IgD-negative memory B cell (primary cell): ENCODE results near the gene KCNN4. TPM values are rescaled to one million over a fixed set of nuclear protein-coding genes. Genes with fewer than 3 reads are reported as not detected.
A peak's percentile ranks its signal among the peaks of the same experiment; 100 is the strongest.
"Not testable (repeated sequence)": the region's sequence is repeated elsewhere in the genome, so short reads cannot be mapped to it uniquely, and the experiment has no call there.

Source experiments
- H3K27ac Mint-ChIP-seq, 3 donors: one replicate each; pipeline ENCODE4 v1.8.0; 2020 to 2022; ENCODE audit warnings: mild to moderate bottlenecking in 3 of 3, mixed read lengths in 3 of 3, moderate library complexity in 1 of 3
- H3K27me3 Mint-ChIP-seq: one replicate; pipeline ENCODE4 v1.8.0; 2021; ENCODE audit warnings: mixed read lengths
- H3K36me3 Mint-ChIP-seq: one replicate; pipeline ENCODE4 v1.8.0; 2020; ENCODE audit warnings: mild to moderate bottlenecking, mixed read lengths
- H3K4me1 Mint-ChIP-seq, 3 donors: one replicate each; pipeline ENCODE4 v1.8.0; 2020 to 2022; ENCODE audit warnings: mixed read lengths in 3 of 3, mild to moderate bottlenecking in 1 of 3
- H3K4me3 Mint-ChIP-seq, 4 donors: one replicate each; pipeline ENCODE4 v1.8.0; 2020 to 2022; ENCODE audit warnings: mild to moderate bottlenecking in 4 of 4, mixed read lengths in 4 of 4, moderate library complexity in 3 of 4
- H3K9me3 Mint-ChIP-seq, 3 donors: one replicate each; pipeline ENCODE4 v1.8.0; 2020 to 2021; ENCODE audit warnings: mixed read lengths in 3 of 3, mild to moderate bottlenecking in 1 of 3
- polyA plus RNA-seq: library from polyadenylated mRNA; unstranded; fragments of 300-500 nt; fragmentation: Illumina TruSeq; gene quantifications from one replicate; pipeline ENCODE4 v1.2.3, GENCODE V29; 2021

Gene KCNN4
- polyA plus RNA-seq, 1 donor from 2014 or later = 87.9 TPM

DNA sequence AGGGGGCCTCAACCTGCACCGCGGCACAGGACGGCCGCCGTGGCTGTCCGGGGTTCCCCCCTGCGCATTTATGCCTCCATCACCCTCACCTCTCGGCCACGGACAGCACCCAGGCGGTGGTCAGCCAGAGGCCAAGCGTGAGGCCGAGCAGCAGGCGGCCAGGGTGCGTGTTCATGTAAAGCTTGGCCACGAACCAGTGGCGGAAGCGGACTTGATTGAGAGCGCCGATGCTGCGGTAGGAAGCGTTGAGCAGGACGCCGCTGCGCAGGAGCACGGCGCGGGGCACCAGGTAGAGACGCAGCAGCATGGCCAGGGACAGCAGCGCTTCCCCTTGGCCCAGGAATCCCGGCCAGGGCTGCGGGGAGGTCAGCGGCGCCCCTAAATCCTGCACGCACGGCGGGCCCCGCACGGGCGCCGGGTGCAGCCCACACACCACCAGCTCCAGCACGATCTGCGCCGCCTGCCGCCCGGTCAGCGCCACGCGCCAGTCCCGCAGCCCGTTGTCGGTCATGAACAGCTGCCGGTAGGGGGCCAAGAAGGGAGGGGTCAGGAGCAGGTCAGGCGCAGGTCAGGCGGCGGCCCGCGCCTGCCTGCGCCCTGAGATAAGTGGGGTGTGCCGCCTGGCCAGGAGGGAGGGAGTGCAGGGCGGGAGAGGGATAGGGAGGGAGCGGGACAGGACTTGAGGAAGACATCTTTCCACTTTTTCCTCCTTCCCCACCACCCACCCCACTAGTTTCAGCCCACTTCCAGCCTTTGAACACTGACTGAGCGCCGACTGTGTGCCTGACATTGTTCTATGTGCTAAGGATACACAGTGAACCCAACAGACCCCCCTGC lies 6.5 kb downstream of the KCNN4 start:
- Mint-ChIP-seq H3K4me1 (peaks cover 30 to 38% (median 30%) of the 10 kb centered on the region in 3 donors), H3K4me3 (peak overlapping the region in 3 of 4 donors; percentile 57 to 97 (median 76)), H3K27ac (peak overlapping the region in 2 of 3 donors; percentile 71 to 96), H3K27me3 (no peaks in the 10 kb centered on the region), H3K36me3 (peaks cover 7% of the 10 kb centered on the region), H3K9me3 (no peaks in the 10 kb centered on the region)

GRCh38 chr19:43773725-43774102 lies 7.1 kb downstream of the KCNN4 start:
- Mint-ChIP-seq H3K9me3 (no peaks in the 10 kb centered on the region), H3K4me3 (peak overlapping the region in 3 of 4 donors; percentile 57 to 76 (median 71)), H3K27me3 (no peaks in the 10 kb centered on the region), H3K4me1 (peaks cover 30 to 36% (median 30%) of the 10 kb centered on the region in 3 donors), H3K36me3 (peaks cover 7% of the 10 kb centered on the region), H3K27ac (peak overlapping the region in 1 of 3 donors; percentile 71)

DNA sequence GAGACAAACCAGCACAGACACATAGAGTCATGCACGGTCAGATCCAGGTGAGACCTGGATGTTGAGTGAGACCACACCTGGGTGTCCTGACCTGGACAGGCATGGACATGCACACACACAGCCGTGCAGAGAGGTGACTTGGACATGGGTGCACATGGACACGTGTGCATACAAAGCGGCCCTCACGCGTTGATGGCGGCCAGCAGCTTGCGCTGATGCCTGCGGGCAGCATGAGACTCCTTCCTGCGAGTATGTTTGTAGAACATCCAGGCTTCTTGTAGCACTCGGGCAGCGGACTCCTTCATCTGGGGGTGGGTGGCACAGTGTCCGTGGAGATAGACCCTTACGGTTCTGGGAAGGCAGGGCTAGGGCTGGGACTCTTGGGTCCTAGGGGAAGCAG lies 11.5 kb downstream of the KCNN4 start:
- Mint-ChIP-seq H3K27me3 (no peaks in the 10 kb centered on the region), H3K9me3 (no peaks in the 10 kb centered on the region), H3K4me1 (peaks cover 31 to 38% (median 32%) of the 10 kb centered on the region in 3 donors), H3K27ac (peak overlapping the region in 1 of 3 donors; percentile 85), H3K4me3 (no peak overlapping the region), H3K36me3 (peaks cover 7% of the 10 kb centered on the region)

- no peaks in the 10 kb centered on the region for H3K27me3 Mint-ChIP-seq
- H3K4me1 Mint-ChIP-seq = peaks cover 33 to 43% (median 34%) of the 10 kb centered on the region in 3 donors
- H3K27ac Mint-ChIP-seq = peak overlapping the region; percentile 53 to 85 (median 62)
- H3K36me3 Mint-ChIP-seq = peaks cover 7% of the 10 kb centered on the region
- peak overlapping the region in 1 of 4 donors; percentile 47 for H3K4me3 Mint-ChIP-seq
- H3K9me3 Mint-ChIP-seq = no peaks in the 10 kb centered on the region
These were observed 12.3 kb downstream of the KCNN4 start for GRCh38 chr19:43768273-43769050.

GRCh38 chr19:43767818-43768217 lies 13.0 kb downstream of the KCNN4 start:
- no peaks in the 10 kb centered on the region for H3K9me3 Mint-ChIP-seq
- peaks cover 32 to 43% (median 40%) of the 10 kb centered on the region in 3 donors for H3K4me1 Mint-ChIP-seq
- H3K4me3 Mint-ChIP-seq = no peak overlapping the region
- peak overlapping the region; percentile 39 to 85 (median 62) for H3K27ac Mint-ChIP-seq
- no peaks in the 10 kb centered on the region for H3K27me3 Mint-ChIP-seq
- H3K36me3 Mint-ChIP-seq = peaks cover 5% of the 10 kb centered on the region

DNA sequence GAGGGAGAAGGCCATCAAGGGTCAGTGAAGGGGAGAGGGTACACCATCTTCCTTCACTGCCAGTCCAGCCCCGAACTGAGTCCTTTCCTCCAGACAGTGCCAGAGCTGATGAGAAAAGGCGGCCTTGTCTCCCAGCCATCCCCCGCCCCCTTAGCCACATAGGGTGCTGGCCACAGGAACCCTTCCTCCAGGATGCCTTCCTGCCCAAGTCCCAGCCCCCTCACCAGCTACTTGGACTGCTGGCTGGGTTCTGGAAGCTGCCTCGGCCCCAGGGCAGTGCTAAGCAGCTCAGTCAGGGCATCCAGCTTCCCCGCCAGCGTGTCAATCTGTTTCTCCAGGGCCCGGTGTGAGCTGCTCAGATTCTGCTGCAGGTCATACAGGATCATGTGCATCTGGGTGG lies 13.5 kb downstream of the KCNN4 start:
- peak overlapping the region in 1 of 4 donors; percentile 12 for H3K4me3 Mint-ChIP-seq
- H3K27me3 Mint-ChIP-seq = no peaks in the 10 kb centered on the region
- H3K36me3 Mint-ChIP-seq = peaks cover 5% of the 10 kb centered on the region
- H3K4me1 Mint-ChIP-seq = peaks cover 32 to 43% (median 42%) of the 10 kb centered on the region in 3 donors
- peak overlapping the region; percentile 77 to 94 (median 85) for H3K27ac Mint-ChIP-seq
- no peaks in the 10 kb centered on the region for H3K9me3 Mint-ChIP-seq

- Mint-ChIP-seq H3K27me3 (no peaks in the 10 kb centered on the region), H3K4me1 (peaks cover 32 to 44% (median 44%) of the 10 kb centered on the region in 3 donors), H3K27ac (peak overlapping the region; percentile 77 to 94 (median 85)), H3K4me3 (peak overlapping the region; percentile 43 to 74 (median 68)), H3K36me3 (peaks cover 5% of the 10 kb centered on the region), H3K9me3 (no peaks in the 10 kb centered on the region)
These were observed 14.1 kb downstream of the KCNN4 start for GRCh38 chr19:43766755-43767043.

GRCh38 chr19:43765109-43765876 lies 15.5 kb downstream of the KCNN4 start:
- Mint-ChIP-seq H3K36me3 (peaks cover 5% of the 10 kb centered on the region), H3K9me3 (no peaks in the 10 kb centered on the region), H3K4me1 (peaks cover 28 to 46% (median 46%) of the 10 kb centered on the region in 3 donors), H3K4me3 (peak overlapping the region; percentile 43 to 74 (median 66)), H3K27ac (peak overlapping the region; percentile 77 to 94 (median 85)), H3K27me3 (no peaks in the 10 kb centered on the region)

DNA sequence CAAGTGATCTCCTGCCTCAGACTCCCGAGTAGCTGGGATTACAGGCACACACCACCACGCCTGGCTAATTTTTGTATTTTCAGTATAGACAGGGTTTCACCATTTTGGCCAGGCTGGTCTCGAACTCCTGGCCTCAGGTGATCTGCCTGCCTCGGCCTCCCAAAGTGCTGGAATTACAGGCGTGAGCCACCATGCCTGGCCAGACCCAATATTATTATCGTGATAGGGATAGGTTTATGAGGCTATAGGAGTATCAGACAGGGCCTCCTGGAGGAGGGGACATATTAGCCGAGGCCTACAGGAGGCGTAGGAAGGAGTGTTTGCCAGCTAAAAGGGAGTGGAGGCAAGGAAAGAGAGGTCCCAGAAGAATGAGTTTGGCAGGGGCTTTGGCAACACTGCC lies 16.1 kb downstream of the KCNN4 start:
- H3K27me3 Mint-ChIP-seq, H3K36me3 Mint-ChIP-seq, H3K9me3 Mint-ChIP-seq: not testable (repeated sequence)
- peak overlapping the region in 2 of 4 donors; percentile 72 to 74 for H3K4me3 Mint-ChIP-seq
- peak overlapping the region; percentile 77 to 94 (median 85) for H3K27ac Mint-ChIP-seq
- H3K4me1 Mint-ChIP-seq = peaks cover 27 to 46% (median 45%) of the 10 kb centered on the region in 3 donors

GRCh38 chr19:43763473-43763939 lies 17.3 kb downstream of the KCNN4 start:
- Mint-ChIP-seq H3K27me3 (no peaks in the 10 kb centered on the region), H3K36me3 (peaks cover 5% of the 10 kb centered on the region), H3K27ac (peak overlapping the region; percentile 62 to 85 (median 84)), H3K9me3 (no peaks in the 10 kb centered on the region), H3K4me1 (peaks cover 36 to 55% (median 55%) of the 10 kb centered on the region in 3 donors), H3K4me3 (peak overlapping the region in 2 of 4 donors; percentile 54 to 75)

DNA sequence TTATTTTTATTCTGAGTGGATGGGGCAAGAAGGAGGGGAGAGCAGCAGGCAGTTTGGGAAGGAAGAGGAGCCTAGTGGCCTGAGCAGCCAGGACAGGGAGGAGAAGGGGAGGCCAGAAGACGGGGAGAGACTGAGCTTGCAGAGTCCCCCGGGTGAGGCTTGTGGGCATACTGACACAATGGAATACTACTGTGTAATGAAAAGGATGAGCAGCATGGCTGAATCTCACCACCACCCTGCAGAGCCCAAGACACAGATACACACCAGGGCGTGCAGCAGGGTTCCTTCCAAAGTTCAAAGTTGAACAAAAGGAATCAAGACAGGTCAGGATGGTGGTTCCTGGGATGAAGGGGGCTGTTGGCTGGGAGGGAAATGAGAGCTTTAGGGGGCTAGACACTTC lies 18.0 kb downstream of the KCNN4 start:
- no peaks in the 10 kb centered on the region for H3K27me3 Mint-ChIP-seq
- H3K9me3 Mint-ChIP-seq = no peaks in the 10 kb centered on the region
- peak overlapping the region in 2 of 3 donors; percentile 62 to 85 for H3K27ac Mint-ChIP-seq
- H3K4me3 Mint-ChIP-seq = peak overlapping the region in 2 of 4 donors; percentile 15 to 38
- peaks cover 5% of the 10 kb centered on the region for H3K36me3 Mint-ChIP-seq
- peaks cover 42 to 58% (median 57%) of the 10 kb centered on the region in 3 donors for H3K4me1 Mint-ChIP-seq

DNA sequence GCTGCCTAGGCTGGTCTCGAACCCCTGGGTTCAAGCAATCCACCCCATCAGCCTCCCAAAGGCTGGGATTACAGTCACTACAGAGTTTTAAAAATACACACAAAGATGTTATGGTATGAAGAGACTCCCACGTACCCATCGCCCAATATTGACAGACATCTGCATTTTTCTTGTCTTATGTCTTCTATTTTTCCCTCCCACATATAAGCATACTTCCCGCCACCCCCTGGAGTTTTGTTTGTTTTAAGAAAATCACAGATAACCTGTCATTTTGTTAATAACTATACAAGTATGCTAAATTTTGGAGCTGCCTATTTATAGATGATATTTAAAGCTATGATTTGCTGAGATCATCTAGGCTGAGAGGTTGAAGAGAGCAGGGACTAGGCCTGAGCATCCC lies 19.8 kb downstream of the KCNN4 start:
- no peaks in the 10 kb centered on the region for H3K27me3 Mint-ChIP-seq
- peaks cover 49 to 62% (median 58%) of the 10 kb centered on the region in 3 donors for H3K4me1 Mint-ChIP-seq
- no peaks in the 10 kb centered on the region for H3K9me3 Mint-ChIP-seq
- peak overlapping the region in 1 of 3 donors; percentile 18 for H3K27ac Mint-ChIP-seq
- no peaks in the 10 kb centered on the region for H3K36me3 Mint-ChIP-seq
- peak overlapping the region in 2 of 4 donors; percentile 10 to 30 for H3K4me3 Mint-ChIP-seq

- Mint-ChIP-seq H3K9me3 (no peaks in the 10 kb centered on the region), H3K36me3 (no peaks in the 10 kb centered on the region), H3K27ac (peak overlapping the region; percentile 25 to 99 (median 95)), H3K4me3 (peak overlapping the region in 3 of 4 donors; percentile 7 to 81 (median 19)), H3K27me3 (no peaks in the 10 kb centered on the region), H3K4me1 (peaks cover 46 to 53% (median 53%) of the 10 kb centered on the region in 3 donors)
These were observed 21.3 kb downstream of the KCNN4 start for GRCh38 chr19:43759515-43759914.

GRCh38 chr19:43755256-43755801 lies 25.4 kb downstream of the KCNN4 start:
- Mint-ChIP-seq H3K4me1 (peaks cover 53 to 58% (median 56%) of the 10 kb centered on the region in 3 donors), H3K27ac (peak overlapping the region; percentile 99), H3K36me3 (peaks cover 5% of the 10 kb centered on the region), H3K4me3 (peak overlapping the region; percentile 93 to 99 (median 96)), H3K27me3 (no peaks in the 10 kb centered on the region), H3K9me3 (no peaks in the 10 kb centered on the region)
